ENCODE measurements around the gene NEK11. TPM values are rescaled to one million over a fixed set of nuclear protein-coding genes. Genes with fewer than 3 reads are reported as not detected.

Gene NEK11
- total RNA-seq, 2 donors from 2014 or later: 1.8 to 10.3 TPM

DNA sequence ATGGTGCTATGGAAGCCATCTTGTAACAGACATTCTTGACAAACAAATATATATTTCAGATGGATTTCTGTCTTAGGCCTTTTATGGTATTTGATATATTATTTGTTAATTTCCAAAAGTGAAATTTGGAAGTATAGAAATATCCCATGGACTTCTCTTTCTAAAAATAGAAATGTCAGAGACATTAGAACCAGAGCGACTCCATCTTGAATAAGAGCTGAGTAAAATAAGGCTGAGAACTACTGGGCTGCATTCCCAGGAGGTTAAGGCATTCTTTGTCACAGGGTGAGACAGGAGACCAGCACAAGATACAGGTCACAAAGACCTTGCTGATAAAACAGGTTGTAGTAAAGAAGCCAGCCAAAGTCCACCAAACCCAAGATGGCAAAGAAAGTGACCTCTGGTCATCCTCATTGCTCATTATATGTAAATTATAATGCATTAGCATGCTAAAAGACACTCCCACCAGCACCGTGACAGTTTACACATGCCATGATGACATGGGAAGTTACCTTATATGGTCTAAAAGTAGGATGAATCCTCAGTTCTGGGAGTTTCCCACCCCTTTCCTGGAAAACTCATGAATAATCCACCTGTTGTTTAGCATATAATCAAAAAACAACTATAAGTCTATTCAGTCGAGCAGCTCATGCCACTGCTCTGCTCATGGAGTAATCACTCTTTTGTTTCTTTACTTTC lies 146.0 kb downstream of the NEK11 start:
- no peak for DNase-seq (ENCODE audit: low spot score)
- TF ChIP-seq, protein P1, sequence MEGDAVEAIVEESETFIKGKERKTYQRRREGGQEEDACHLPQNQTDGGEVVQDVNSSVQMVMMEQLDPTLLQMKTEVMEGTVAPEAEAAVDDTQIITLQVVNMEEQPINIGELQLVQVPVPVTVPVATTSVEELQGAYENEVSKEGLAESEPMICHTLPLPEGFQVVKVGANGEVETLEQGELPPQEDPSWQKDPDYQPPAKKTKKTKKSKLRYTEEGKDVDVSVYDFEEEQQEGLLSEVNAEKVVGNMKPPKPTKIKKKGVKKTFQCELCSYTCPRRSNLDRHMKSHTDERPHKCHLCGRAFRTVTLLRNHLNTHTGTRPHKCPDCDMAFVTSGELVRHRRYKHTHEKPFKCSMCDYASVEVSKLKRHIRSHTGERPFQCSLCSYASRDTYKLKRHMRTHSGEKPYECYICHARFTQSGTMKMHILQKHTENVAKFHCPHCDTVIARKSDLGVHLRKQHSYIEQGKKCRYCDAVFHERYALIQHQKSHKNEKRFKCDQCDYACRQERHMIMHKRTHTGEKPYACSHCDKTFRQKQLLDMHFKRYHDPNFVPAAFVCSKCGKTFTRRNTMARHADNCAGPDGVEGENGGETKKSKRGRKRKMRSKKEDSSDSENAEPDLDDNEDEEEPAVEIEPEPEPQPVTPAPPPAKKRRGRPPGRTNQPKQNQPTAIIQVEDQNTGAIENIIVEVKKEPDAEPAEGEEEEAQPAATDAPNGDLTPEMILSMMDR (IDR thresholded peaks at IDR 0.05): no peak
- Histone ChIP-seq H3K36me3 (no peaks in the 10 kb centered on the region), H3K9me3 (no peaks in the 10 kb centered on the region), H3K4me1 (ENCODE audit: control insufficient read depth in 1 of 2, low read depth in 2 of 2) (no peaks in the 10 kb centered on the region), H3K4me3 (no peak overlapping the region), H3K27ac (no peak overlapping the region), H3K27me3 (replicated peaks; ENCODE audit: insufficient read depth) (no peaks in the 10 kb centered on the region)
- ATAC-seq (ENCODE audit: insufficient number of reproducible peaks, low FRiP score, low read depth): no peak

DNA sequence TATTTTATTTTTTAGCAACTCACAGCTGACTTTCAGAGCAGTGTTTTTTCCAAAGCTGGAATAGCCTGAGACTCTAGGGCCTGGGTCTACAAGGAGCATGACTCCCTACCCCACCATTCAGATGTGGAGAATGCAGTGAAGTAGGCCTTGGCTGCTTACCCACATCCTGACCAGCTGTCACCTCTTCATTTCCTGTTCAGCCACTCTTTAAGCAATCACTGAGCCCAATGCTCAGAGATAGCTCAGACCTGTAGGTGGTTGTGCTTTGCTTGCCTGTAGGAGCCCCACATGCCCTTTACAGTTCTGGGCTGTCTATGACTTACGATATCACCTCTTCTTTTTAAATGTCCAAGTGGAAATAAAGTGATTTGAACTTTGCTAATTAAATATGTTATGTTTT lies 148.1 kb downstream of the NEK11 start:
- DNase-seq (ENCODE audit: low spot score): no peak
- H3K9me3 ChIP-seq: no peaks in the 10 kb centered on the region
- H3K4me1 ChIP-seq (ENCODE audit: control insufficient read depth in 1 of 2, low read depth in 2 of 2): no peaks in the 10 kb centered on the region
- H3K4me3 ChIP-seq: no peak overlapping the region
- H3K27ac ChIP-seq: no peak overlapping the region
- no peaks in the 10 kb centered on the region for H3K27me3 ChIP-seq (replicated peaks; ENCODE audit: insufficient read depth)
- no peaks in the 10 kb centered on the region for H3K36me3 ChIP-seq
- no peak for ATAC-seq (ENCODE audit: insufficient number of reproducible peaks, low FRiP score, low read depth)
- TF ChIP-seq, protein P1 (IDR thresholded peaks at IDR 0.05): no peak

DNA sequence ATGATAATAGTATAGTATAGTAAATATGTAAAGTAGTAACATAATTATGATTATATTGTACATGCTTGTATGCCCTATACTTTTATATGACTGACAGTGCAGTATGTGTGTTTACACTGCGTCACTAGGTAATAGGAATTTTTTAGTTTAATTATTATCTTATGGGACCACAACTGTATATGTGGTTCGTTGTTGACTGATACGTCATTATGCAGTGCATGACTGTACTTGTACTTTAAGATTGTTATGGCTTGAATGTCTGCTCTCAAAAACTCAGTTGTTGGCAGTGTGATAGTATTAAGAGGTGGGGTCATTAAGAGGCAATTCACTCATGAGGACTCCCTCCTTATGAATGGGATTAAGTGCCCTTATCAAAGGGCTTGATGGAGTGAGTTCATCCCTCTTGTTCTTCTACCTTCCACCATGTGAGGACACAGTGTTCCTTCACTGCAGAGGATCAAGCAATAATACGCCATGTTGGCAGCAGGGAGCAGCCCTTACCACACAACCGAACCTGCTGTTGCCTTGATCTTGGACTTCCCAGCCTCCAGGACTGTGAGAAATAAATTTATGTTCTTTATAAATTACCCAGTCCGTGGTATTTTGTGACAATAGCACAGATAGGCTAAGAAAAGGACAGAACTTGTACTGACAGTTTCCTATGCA lies 152.2 kb downstream of the NEK11 start:
- H3K27ac ChIP-seq: no peak overlapping the region
- no peaks in the 10 kb centered on the region for H3K9me3 ChIP-seq
- ATAC-seq (ENCODE audit: insufficient number of reproducible peaks, low FRiP score, low read depth): no peak
- no peaks in the 10 kb centered on the region for H3K4me1 ChIP-seq (ENCODE audit: control insufficient read depth in 1 of 2, low read depth in 2 of 2)
- H3K27me3 ChIP-seq (replicated peaks; ENCODE audit: insufficient read depth): no peaks in the 10 kb centered on the region
- no peaks in the 10 kb centered on the region for H3K36me3 ChIP-seq
- no peak for DNase-seq (ENCODE audit: low spot score)
- TF ChIP-seq, protein P1 (IDR thresholded peaks at IDR 0.05): no peak
- no peak overlapping the region for H3K4me3 ChIP-seq

DNA sequence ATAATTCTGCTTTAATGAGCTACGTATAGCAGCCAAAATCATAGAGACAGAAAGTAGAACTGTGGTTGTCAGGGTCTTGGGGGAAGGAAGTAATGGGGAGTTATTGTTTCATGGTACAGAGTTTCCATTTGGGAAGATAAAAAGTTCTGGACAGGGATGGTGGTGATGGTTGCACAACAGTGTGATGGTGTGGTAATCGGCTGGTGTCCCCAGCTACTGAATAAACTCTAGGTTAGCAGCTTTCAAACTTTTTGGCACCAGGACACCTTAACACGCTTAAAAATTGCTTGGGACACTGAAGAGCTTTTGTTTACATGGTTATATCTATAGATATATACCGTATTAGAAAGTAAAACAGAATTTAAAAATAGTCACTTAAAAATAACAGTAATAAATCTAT lies 166.0 kb downstream of the NEK11 start:
- no peaks in the 10 kb centered on the region for H3K36me3 ChIP-seq
- DNase-seq (ENCODE audit: low spot score): no peak
- no peak for ATAC-seq (ENCODE audit: insufficient number of reproducible peaks, low FRiP score, low read depth)
- H3K27ac ChIP-seq: no peak overlapping the region
- H3K4me3 ChIP-seq: no peak overlapping the region
- H3K4me1 ChIP-seq (ENCODE audit: control insufficient read depth in 1 of 2, low read depth in 2 of 2): no peaks in the 10 kb centered on the region
- H3K9me3 ChIP-seq: no peaks in the 10 kb centered on the region
- TF ChIP-seq, protein P1 (IDR thresholded peaks at IDR 0.05): no peak
- no peaks in the 10 kb centered on the region for H3K27me3 ChIP-seq (replicated peaks; ENCODE audit: insufficient read depth)

DNA sequence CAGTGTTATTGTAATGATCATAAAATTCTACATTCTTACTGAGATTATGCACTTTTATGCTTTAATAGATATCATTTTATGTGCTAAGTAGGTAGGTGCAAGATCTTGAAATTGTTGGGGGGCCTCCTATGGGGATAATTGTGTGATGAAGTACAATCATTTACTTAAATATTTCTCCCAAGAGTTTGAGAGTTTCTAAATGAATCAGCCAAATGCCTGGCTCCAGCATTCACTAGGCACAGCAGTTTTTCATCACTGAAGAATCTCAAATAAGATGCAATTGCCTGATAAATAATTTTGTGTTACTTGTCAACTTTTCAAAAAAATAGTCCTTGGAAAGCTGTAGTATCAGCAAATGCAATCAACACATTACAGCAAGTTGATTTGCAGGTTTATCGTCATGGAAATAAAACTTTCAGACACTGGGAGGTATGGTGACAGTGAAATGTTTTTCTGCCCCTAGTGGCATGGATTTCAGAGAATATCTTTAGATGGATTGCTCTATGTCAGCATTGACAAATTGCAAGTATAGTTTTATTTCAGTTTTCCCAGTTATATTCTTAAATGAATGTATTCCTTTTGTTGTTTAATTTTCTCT lies 167.1 kb downstream of the NEK11 start:
- Histone ChIP-seq H3K4me3 (no peak overlapping the region), H3K36me3 (no peaks in the 10 kb centered on the region), H3K9me3 (no peaks in the 10 kb centered on the region), H3K4me1 (ENCODE audit: control insufficient read depth in 1 of 2, low read depth in 2 of 2) (no peaks in the 10 kb centered on the region), H3K27ac (no peak overlapping the region), H3K27me3 (replicated peaks; ENCODE audit: insufficient read depth) (no peaks in the 10 kb centered on the region)
- DNase-seq (ENCODE audit: low spot score) (no peak), ATAC-seq (ENCODE audit: insufficient number of reproducible peaks, low FRiP score, low read depth) (no peak)
- TF ChIP-seq, protein P1 (IDR thresholded peaks at IDR 0.05): no peak

Data from thoracic aorta (tissue), 2 donors.